ENCODE results near the gene LTF. TPM values are rescaled to one million over a fixed set of nuclear protein-coding genes. Genes with fewer than 3 reads are reported as not detected.

The LTF gene
- total and polyA plus RNA-seq, 10 of the 15 experiments (the other 5 are each of a cell fraction or from before 2014, with no cell fraction given) = 0.03 to 0.31 TPM; not detected in 8

DNA sequence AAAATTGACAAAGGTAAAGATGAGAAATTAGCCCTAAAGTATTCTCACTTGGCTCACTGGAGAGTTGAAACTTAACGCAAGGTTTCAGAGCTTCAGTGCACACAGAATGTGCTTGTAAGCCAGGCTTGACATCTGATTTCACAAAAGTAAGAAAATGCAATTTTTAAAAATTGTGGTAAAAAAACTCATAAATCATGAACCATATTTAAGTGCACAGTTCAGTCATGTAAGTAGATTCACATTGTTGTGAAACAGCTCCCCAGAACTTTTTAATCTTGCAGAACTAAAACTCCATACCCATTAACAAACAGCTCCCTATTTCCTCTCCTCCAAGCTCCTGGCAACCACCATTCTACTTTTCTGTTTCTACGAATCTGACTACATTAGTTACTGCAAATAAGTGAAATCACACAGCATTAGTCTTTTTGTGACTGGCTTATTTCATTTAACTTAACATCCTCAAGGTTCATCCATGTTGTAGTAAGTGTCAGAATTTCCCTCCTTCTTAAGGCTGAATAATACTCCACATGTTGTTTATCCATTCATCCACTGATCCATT lies 47.6 kb upstream of the LTF start:
- no TSS peak for BruUV-seq (replicated peaks)
- Histone ChIP-seq H3K36me3 (ENCODE audit: control insufficient read depth in 2 of 2, insufficient read depth in 2 of 2, low read length in 1 of 2) (no peaks in the 10 kb centered on the region), H3K27ac (ENCODE audit: control insufficient read depth, insufficient read depth) (no peak overlapping the region), H3K79me2 (ENCODE audit: control insufficient read depth, insufficient read depth, low read length) (no peaks in the 10 kb centered on the region), H3K4me2 (ENCODE audit: control insufficient read depth, insufficient read depth) (no peak overlapping the region), H3K4me3 (no peak overlapping the region), H3K9me3 (replicated peaks; ENCODE audit: control insufficient read depth, insufficient read depth, low read length) (no peaks in the 10 kb centered on the region; the same call in 2 of the 3 replicates), H3K4me1 (ENCODE audit: control insufficient read depth, insufficient read depth, low read length) (no peaks in the 10 kb centered on the region), H3K9ac (ENCODE audit: control insufficient read depth, insufficient read depth, low read length) (no peak overlapping the region), H3K27me3 (replicated peaks in 1 of 2; ENCODE audit: control insufficient read depth in 2 of 2, insufficient read depth in 2 of 2, low read length in 1 of 2) (no peaks in the 10 kb centered on the region), H4K20me1 (ENCODE audit: control insufficient read depth, insufficient read depth) (no peaks in the 10 kb centered on the region), H2AFZ (ENCODE audit: control insufficient read depth, low read depth, low read length) (no peak overlapping the region)
- POLR2A ChIA-PET = interaction anchor here (0.7 kb wide), 1 partner anchor 473 kb away, joined by 4 read pairs; no protein-coding TSS in a partner anchor
- SMC1A ChIA-PET (ENCODE audit: uncharacterized antibody, unreplicated experiment) = interaction anchor here (1.3 kb wide), 1 partner anchor 23 kb away, joined by 3 read pairs; no protein-coding TSS in a partner anchor
- FAIRE-seq (no peak), ATAC-seq (no peak), DNase-seq (ENCODE audit: low read depth, low spot score) (no peak)
- intact Hi-C loops (cut with micrococcal nuclease; ENCODE audit: unreplicated experiment) = no loop called here
- in situ Hi-C loops (cut with MboI) = no loop called here
- RAD21 ChIA-PET (ENCODE audit: unreplicated experiment) = no interaction called here
- 60% methylated on average over 2 of the region's 2 CpGs for WGBS (ENCODE audit: insufficient coverage, insufficient replicate concordance, low lambda C conversion rate, missing lambda C conversion rate)
- CTCF ChIA-PET = interaction anchor here (1.0 kb wide), 1 partner anchor 23 kb away, joined by 3 read pairs; no protein-coding TSS in a partner anchor
- TF ChIP-seq NR2C2 (IDR thresholded peaks at IDR 0.05; ENCODE audit: borderline replicate concordance, control insufficient read depth, insufficient read length, low read depth) (no peak), CBFB (IDR thresholded peaks at IDR 0.05; ENCODE audit: low read depth) (no peak), EP300 (IDR thresholded peaks at IDR 0.05; ENCODE audit: borderline replicate concordance in 1 of 2, control insufficient read depth in 1 of 2, low read depth in 2 of 2, low read length in 2 of 2) (no peak)

DNA sequence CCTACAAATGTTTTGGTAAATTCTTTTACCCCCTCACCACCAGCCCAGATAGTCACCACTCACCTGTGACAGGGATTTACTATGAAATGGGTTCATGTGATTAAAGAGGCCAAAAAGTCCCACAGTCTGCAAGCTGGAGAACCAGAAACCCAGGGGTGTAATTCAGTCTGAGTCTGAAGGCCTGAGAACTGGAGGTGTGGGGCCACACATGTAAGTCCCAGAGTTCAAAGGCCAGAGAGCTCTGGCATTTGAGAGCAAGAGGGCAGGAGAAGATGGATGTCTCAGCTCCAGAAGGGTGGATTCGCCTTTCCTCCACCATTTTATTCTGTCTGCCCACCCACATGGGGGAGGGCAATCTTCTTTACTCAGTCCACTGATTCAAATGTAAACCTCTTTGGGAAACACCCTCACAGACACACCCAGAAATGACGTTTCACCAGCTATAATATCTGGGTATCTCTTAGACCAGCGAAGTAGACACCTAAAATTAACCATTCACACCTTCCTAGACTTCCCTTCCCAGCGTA lies 45.0 kb upstream of the LTF start:
- TF ChIP-seq, protein P1, sequence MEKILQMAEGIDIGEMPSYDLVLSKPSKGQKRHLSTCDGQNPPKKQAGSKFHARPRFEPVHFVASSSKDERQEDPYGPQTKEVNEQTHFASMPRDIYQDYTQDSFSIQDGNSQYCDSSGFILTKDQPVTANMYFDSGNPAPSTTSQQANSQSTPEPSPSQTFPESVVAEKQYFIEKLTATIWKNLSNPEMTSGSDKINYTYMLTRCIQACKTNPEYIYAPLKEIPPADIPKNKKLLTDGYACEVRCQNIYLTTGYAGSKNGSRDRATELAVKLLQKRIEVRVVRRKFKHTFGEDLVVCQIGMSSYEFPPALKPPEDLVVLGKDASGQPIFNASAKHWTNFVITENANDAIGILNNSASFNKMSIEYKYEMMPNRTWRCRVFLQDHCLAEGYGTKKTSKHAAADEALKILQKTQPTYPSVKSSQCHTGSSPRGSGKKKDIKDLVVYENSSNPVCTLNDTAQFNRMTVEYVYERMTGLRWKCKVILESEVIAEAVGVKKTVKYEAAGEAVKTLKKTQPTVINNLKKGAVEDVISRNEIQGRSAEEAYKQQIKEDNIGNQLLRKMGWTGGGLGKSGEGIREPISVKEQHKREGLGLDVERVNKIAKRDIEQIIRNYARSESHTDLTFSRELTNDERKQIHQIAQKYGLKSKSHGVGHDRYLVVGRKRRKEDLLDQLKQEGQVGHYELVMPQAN (conservative IDR thresholded peaks at IDR 0.05) = no peak
- 0 out of 2 replicates have a peak, but pooled peaks have one; percentile 20 for TF ChIP-seq YY1 (IDR thresholded peaks at IDR 0.05; ENCODE audit: low read depth, low read length)
- H2AFZ ChIP-seq (ENCODE audit: control insufficient read depth, low read depth, low read length) = peak overlapping the region; percentile 26
- no peaks in the 10 kb centered on the region for H3K79me2 ChIP-seq (ENCODE audit: control insufficient read depth, insufficient read depth, low read length)
- H3K27ac ChIP-seq (ENCODE audit: control insufficient read depth, insufficient read depth) = no peak overlapping the region
- FAIRE-seq (no peak), ATAC-seq (0 out of 3 replicates have a peak, but pooled peaks have one; percentile 21), DNase-seq (ENCODE audit: low read depth, low spot score) (no peak)
- CTCF ChIA-PET = interaction anchor here (0.8 to 2.6 kb wide), 4 partner anchors 21 to 66 kb away, joined by 3 to 16 read pairs (median 6); no protein-coding TSS in a partner anchor
- no peaks in the 10 kb centered on the region for H3K4me1 ChIP-seq (ENCODE audit: control insufficient read depth, insufficient read depth, low read length)
- H3K36me3 ChIP-seq (ENCODE audit: control insufficient read depth in 2 of 2, insufficient read depth in 2 of 2, low read length in 1 of 2) = no peaks in the 10 kb centered on the region
- H3K4me2 ChIP-seq (ENCODE audit: control insufficient read depth, insufficient read depth) = no peak overlapping the region
- RAD21 ChIA-PET (ENCODE audit: unreplicated experiment) = interaction anchor here (1.0 to 1.4 kb wide), 2 partner anchors 20 to 120 kb away, joined by 3 read pairs; no protein-coding TSS in a partner anchor
- 34% methylated on average over 4 of the region's 4 CpGs for WGBS (ENCODE audit: insufficient coverage, insufficient replicate concordance, low lambda C conversion rate, missing lambda C conversion rate)
- H3K9ac ChIP-seq (ENCODE audit: control insufficient read depth, insufficient read depth, low read length) = no peak overlapping the region
- no peaks in the 10 kb centered on the region for H3K27me3 ChIP-seq (replicated peaks in 1 of 2; ENCODE audit: control insufficient read depth in 2 of 2, insufficient read depth in 2 of 2, low read length in 1 of 2)
- H3K4me3 ChIP-seq = no peak overlapping the region
- no TSS peak for BruUV-seq (replicated peaks)
- peaks cover 2% of the 10 kb centered on the region; the same call in 1 of the 3 replicates for H3K9me3 ChIP-seq (replicated peaks; ENCODE audit: control insufficient read depth, insufficient read depth, low read length)
- SMC1A ChIA-PET (ENCODE audit: uncharacterized antibody, unreplicated experiment) = interaction anchor here (0.7 to 1.8 kb wide), 6 partner anchors 21 to 1475 kb away, joined by 3 to 5 read pairs (median 3); no protein-coding TSS in a partner anchor
- in situ Hi-C loops (cut with MboI) = no loop called here
- intact Hi-C loops (cut with micrococcal nuclease; ENCODE audit: unreplicated experiment) = no loop called here
- POLR2A ChIA-PET = no interaction called here
- H4K20me1 ChIP-seq (ENCODE audit: control insufficient read depth, insufficient read depth) = no peaks in the 10 kb centered on the region

All from GM12878 (cell line).